ENCODE results near the gene DAND5.

The DAND5 gene

GRCh38 chr19:13008926-13009787, 39.8 kb downstream of the DAND5 start:
- no peaks in the 10 kb centered on the region for H3K27me3 ChIP-seq (replicated peaks; ENCODE audit: control insufficient read depth, insufficient read depth, low read length)
- peaks cover 83% of the 10 kb centered on the region for H3K4me1 ChIP-seq (ENCODE audit: control insufficient read depth, insufficient read depth, low read length)
- H3K4me3 ChIP-seq (ENCODE audit: low read length): peak overlapping the region; percentile 48
- H3K9me3 ChIP-seq (ENCODE audit: control insufficient read depth, low read length): no peaks in the 10 kb centered on the region
- no peak for DNase-seq (ENCODE audit: low read depth)
- H3K9ac ChIP-seq (ENCODE audit: low read length): peak overlapping the region; percentile 75
- H3K36me3 ChIP-seq (ENCODE audit: control insufficient read depth, insufficient read depth, low read length, severe bottlenecking): peaks cover 7% of the 10 kb centered on the region

GRCh38 chr19:13010038-13010991, 40.9 kb downstream of the DAND5 start:
- Histone ChIP-seq H3K4me3 (ENCODE audit: low read length) (peak overlapping the region; percentile 48), H3K4me1 (ENCODE audit: control insufficient read depth, insufficient read depth, low read length) (peaks cover 88% of the 10 kb centered on the region), H3K27me3 (replicated peaks; ENCODE audit: control insufficient read depth, insufficient read depth, low read length) (no peaks in the 10 kb centered on the region), H3K9ac (ENCODE audit: low read length) (peak overlapping the region; percentile 75), H3K9me3 (ENCODE audit: control insufficient read depth, low read length) (no peaks in the 10 kb centered on the region), H3K36me3 (ENCODE audit: control insufficient read depth, insufficient read depth, low read length, severe bottlenecking) (peaks cover 7% of the 10 kb centered on the region)
- DNase-seq (ENCODE audit: low read depth): no peak

- Histone ChIP-seq H3K4me3 (ENCODE audit: low read length) (no peak overlapping the region), H3K9me3 (ENCODE audit: control insufficient read depth, low read length) (no peaks in the 10 kb centered on the region), H3K9ac (ENCODE audit: low read length) (peak overlapping the region; percentile 75), H3K27me3 (replicated peaks; ENCODE audit: control insufficient read depth, insufficient read depth, low read length) (no peaks in the 10 kb centered on the region), H3K4me1 (ENCODE audit: control insufficient read depth, insufficient read depth, low read length) (peaks cover 88% of the 10 kb centered on the region), H3K36me3 (ENCODE audit: control insufficient read depth, insufficient read depth, low read length, severe bottlenecking) (peaks cover 7% of the 10 kb centered on the region)
- DNase-seq (ENCODE audit: low read depth): no peak
These were observed 41.7 kb downstream of the DAND5 start for GRCh38 chr19:13010992-13011652.

- Histone ChIP-seq H3K36me3 (ENCODE audit: control insufficient read depth, insufficient read depth, low read length, severe bottlenecking) (peaks cover 7% of the 10 kb centered on the region), H3K27me3 (replicated peaks; ENCODE audit: control insufficient read depth, insufficient read depth, low read length) (no peaks in the 10 kb centered on the region), H3K9ac (ENCODE audit: low read length) (peak overlapping the region; percentile 97), H3K9me3 (ENCODE audit: control insufficient read depth, low read length) (no peaks in the 10 kb centered on the region), H3K4me3 (ENCODE audit: low read length) (peak overlapping the region; percentile 82), H3K4me1 (ENCODE audit: control insufficient read depth, insufficient read depth, low read length) (peaks cover 88% of the 10 kb centered on the region)
- DNase-seq (ENCODE audit: low read depth): no peak
These were observed 42.4 kb downstream of the DAND5 start for GRCh38 chr19:13011653-13012389.

GRCh38 chr19:13012390-13012689, 43.0 kb downstream of the DAND5 start:
- no peak for DNase-seq (ENCODE audit: low read depth)
- peak overlapping the region; percentile 82 for H3K4me3 ChIP-seq (ENCODE audit: low read length)

GRCh38 chr19:13012690-13013608, 43.6 kb downstream of the DAND5 start:
- peaks cover 7% of the 10 kb centered on the region for H3K36me3 ChIP-seq (ENCODE audit: control insufficient read depth, insufficient read depth, low read length, severe bottlenecking)
- peak overlapping the region; percentile 97 for H3K9ac ChIP-seq (ENCODE audit: low read length)
- H3K4me1 ChIP-seq (ENCODE audit: control insufficient read depth, insufficient read depth, low read length): peaks cover 88% of the 10 kb centered on the region
- DNase-seq (ENCODE audit: low read depth): no peak
- no peaks in the 10 kb centered on the region for H3K27me3 ChIP-seq (replicated peaks; ENCODE audit: control insufficient read depth, insufficient read depth, low read length)
- no peaks in the 10 kb centered on the region for H3K9me3 ChIP-seq (ENCODE audit: control insufficient read depth, low read length)
- H3K4me3 ChIP-seq (ENCODE audit: low read length): peak overlapping the region; percentile 82

More at GRCh38 chr19:13012390-13012689, 43.0 kb downstream of the DAND5 start:
- Histone ChIP-seq H3K4me1 (ENCODE audit: control insufficient read depth, insufficient read depth, low read length) (peaks cover 88% of the 10 kb centered on the region), H3K27me3 (replicated peaks; ENCODE audit: control insufficient read depth, insufficient read depth, low read length) (no peaks in the 10 kb centered on the region), H3K9me3 (ENCODE audit: control insufficient read depth, low read length) (no peaks in the 10 kb centered on the region), H3K9ac (ENCODE audit: low read length) (peak overlapping the region; percentile 97), H3K36me3 (ENCODE audit: control insufficient read depth, insufficient read depth, low read length, severe bottlenecking) (peaks cover 7% of the 10 kb centered on the region)

- H3K4me3 ChIP-seq (ENCODE audit: low read length): peak overlapping the region; percentile 82
- H3K9ac ChIP-seq (ENCODE audit: low read length): peak overlapping the region; percentile 97
- no peaks in the 10 kb centered on the region for H3K9me3 ChIP-seq (ENCODE audit: control insufficient read depth, low read length)
- peaks cover 86% of the 10 kb centered on the region for H3K4me1 ChIP-seq (ENCODE audit: control insufficient read depth, insufficient read depth, low read length)
- no peak for DNase-seq (ENCODE audit: low read depth)
- H3K36me3 ChIP-seq (ENCODE audit: control insufficient read depth, insufficient read depth, low read length, severe bottlenecking): peaks cover 6% of the 10 kb centered on the region
- H3K27me3 ChIP-seq (replicated peaks; ENCODE audit: control insufficient read depth, insufficient read depth, low read length): no peaks in the 10 kb centered on the region
These were observed 44.3 kb downstream of the DAND5 start for GRCh38 chr19:13013649-13014048.

GRCh38 chr19:13014101-13014920, 44.9 kb downstream of the DAND5 start:
- Histone ChIP-seq H3K4me3 (ENCODE audit: low read length) (peak overlapping the region; percentile 82), H3K4me1 (ENCODE audit: control insufficient read depth, insufficient read depth, low read length) (peaks cover 89% of the 10 kb centered on the region), H3K9ac (ENCODE audit: low read length) (peak overlapping the region; percentile 97), H3K27me3 (replicated peaks; ENCODE audit: control insufficient read depth, insufficient read depth, low read length) (no peaks in the 10 kb centered on the region), H3K9me3 (ENCODE audit: control insufficient read depth, low read length) (no peaks in the 10 kb centered on the region), H3K36me3 (ENCODE audit: control insufficient read depth, insufficient read depth, low read length, severe bottlenecking) (no peaks in the 10 kb centered on the region)
- no peak for DNase-seq (ENCODE audit: low read depth)

GRCh38 chr19:13014921-13015280, 45.5 kb downstream of the DAND5 start:
- Histone ChIP-seq H3K4me3 (ENCODE audit: low read length) (peak overlapping the region; percentile 82), H3K27me3 (replicated peaks; ENCODE audit: control insufficient read depth, insufficient read depth, low read length) (no peaks in the 10 kb centered on the region), H3K36me3 (ENCODE audit: control insufficient read depth, insufficient read depth, low read length, severe bottlenecking) (no peaks in the 10 kb centered on the region), H3K9me3 (ENCODE audit: control insufficient read depth, low read length) (no peaks in the 10 kb centered on the region), H3K4me1 (ENCODE audit: control insufficient read depth, insufficient read depth, low read length) (peaks cover 89% of the 10 kb centered on the region), H3K9ac (ENCODE audit: low read length) (peak overlapping the region; percentile 97)
- DNase-seq (ENCODE audit: low read depth): no peak
